H7 (cell line): Measurements from ENCODE around the gene GRHPR. TPM values are rescaled to one million over a fixed set of nuclear protein-coding genes. Genes with fewer than 3 reads are reported as not detected.
A peak's percentile ranks its signal among the peaks of the same experiment; 100 is the strongest.

Source experiments
- DNase-seq: peaks from one replicate; pipeline ENCODE4 v3.0.0; 2012
- H3K27me3 ChIP-seq: 2 replicates; pipeline ENCODE4 v1.6.0; 2011; ENCODE audit warnings: mild to moderate bottlenecking, low read length; ENCODE audit not compliant: control insufficient read depth, insufficient read depth
- H3K36me3 ChIP-seq: replicated peaks from 2 replicates; pipeline ENCODE4 v1.5.1; 2011; ENCODE audit warnings: low read length; ENCODE audit not compliant: control insufficient read depth, insufficient read depth
- H3K4me3 ChIP-seq: 2 replicates; pipeline ENCODE4 v1.5.1; 2011; ENCODE audit warnings: low read depth, mild to moderate bottlenecking, control low read depth, low read length, moderate library complexity; ENCODE audit not compliant: insufficient read depth
- total RNA-seq: library from RNA; depleted of rRNA; stranded (reverse); fragments of >200 nt; shearing (Covaris generic); gene quantifications from 2 replicates; pipeline ENCODE4 v1.2.3, GENCODE V29; 2014; rRNA removed

Gene GRHPR
- total RNA-seq, 1 experiment from 2014 or later = 170 TPM

DNA sequence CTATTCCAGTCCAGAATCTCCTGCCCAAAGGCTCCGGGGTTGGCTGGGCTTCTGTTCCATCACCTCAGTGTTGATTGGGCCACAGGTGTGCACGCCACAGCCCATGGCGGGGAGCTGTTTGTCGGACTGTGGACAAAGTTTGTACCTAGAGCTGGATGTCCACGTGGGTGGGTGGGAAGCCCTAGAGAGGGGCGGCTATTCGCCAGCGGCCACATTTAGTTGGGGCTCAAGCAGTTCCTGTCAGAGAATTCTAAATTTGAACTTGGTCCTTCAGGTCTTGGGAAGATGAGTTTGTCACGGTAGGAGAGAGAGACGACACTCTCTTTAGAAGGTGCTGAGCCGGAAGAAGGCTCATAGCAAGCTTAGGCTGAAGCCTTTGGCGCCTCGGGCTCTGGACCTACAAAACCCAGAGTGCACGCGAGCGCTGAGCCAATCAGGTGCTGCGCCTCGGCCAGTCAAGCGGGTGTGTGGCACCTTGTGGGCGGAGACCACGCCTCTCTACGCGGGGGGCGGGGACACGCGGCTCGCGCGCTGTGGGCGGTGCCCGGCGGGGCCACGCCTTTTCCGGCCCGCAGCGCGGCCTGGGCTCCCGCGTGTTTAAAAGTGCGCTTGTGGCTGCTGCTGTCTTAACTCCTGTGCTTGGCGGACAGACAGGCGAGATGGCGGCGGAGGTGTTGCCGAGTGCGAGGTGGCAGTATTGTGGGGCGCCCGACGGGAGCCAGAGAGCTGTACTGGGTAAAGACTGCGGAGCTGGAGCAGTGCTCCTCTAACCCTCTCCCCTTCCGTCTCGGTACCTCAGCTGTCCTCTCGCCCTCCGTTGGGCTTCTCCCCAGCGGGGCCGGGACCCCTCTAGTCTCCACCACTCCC lies 63.1 kb downstream of the GRHPR start, which contains the start of gene POLR1E:
Gene POLR1E (plus strand): TSS at position 560 of the 867 bp plus-strand sequence. CDS start 100 bp downstream, at position 660.
- Histone ChIP-seq H3K4me3 (peak within 1 kb of the TSS; percentile 98), H3K27me3 (no peaks in the 10 kb centered on the region), H3K36me3 (peaks cover 4% of the 10 kb centered on the region)
- peak; percentile 97 for DNase-seq

DNA sequence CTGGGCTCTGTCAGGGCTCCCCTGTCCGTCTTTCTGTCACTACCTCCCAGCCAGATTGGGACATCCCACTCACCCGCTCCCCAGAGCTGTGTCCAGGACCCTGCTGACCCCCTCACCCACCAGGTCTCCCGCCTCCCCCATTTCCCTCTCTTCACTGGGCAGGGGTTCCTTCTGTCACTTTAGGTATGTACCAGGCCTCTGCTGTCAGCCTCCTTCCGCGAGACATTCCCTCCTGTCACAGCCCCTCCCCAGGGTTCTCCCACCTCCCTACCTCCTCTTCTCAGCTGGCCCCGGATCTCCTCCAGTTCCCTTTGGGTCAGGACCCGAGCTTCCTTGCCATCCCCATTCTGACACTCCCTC lies 63.7 kb downstream of the GRHPR start:
- H3K4me3 ChIP-seq = peak overlapping the region; percentile 98
- peak; percentile 40 for DNase-seq
- no peaks in the 10 kb centered on the region for H3K27me3 ChIP-seq
- H3K36me3 ChIP-seq = peaks cover 5% of the 10 kb centered on the region

Other genes starting within 250 kb of the GRHPR start
- 15.6 and 18.3 TPM in 2 replicates for gene ZBTB5, start 42.8 kb downstream of the GRHPR start, total RNA-seq
- gene POLR1E, start 63.3 kb downstream of the GRHPR start, total RNA-seq = 33.5 and 41.3 TPM in 2 replicates
- gene FBXO10, start 153.7 kb downstream of the GRHPR start, total RNA-seq = 13.3 and 17.4 TPM in 2 replicates
- 157 and 164 TPM in 2 replicates for gene TOMM5, start 169.9 kb downstream of the GRHPR start, total RNA-seq
- gene FRMPD1, start 228.3 kb downstream of the GRHPR start, total RNA-seq = 0.03 TPM in 1 of 2 replicates, not detected in the other